OCI-LY7 (cell line): ENCODE data around the gene OR10G7. TPM values are rescaled to one million over a fixed set of nuclear protein-coding genes. Genes with fewer than 3 reads are reported as not detected.

Source experiments
- BruUV-seq: library from RNA; stranded (reverse); fragments of 400-500 nt; replicated peaks from 2 replicates; lab custom pipeline; 2021; lab: Mats Ljungman, UMichigan
- CTCF ChIA-PET: fragments of 300-600 bp; sonication (Branson Sonifier 250); formaldehyde crosslinking; loops from one replicate; lab custom pipeline; 2022; ENCODE audit warnings: antibody characterized with exemption; ENCODE audit not compliant: unreplicated experiment; lab: Charles Lee
- POLR2A ChIA-PET: fragments of 300-600 bp; sonication (Branson Sonifier 250); formaldehyde crosslinking; loops from one replicate; lab custom pipeline; 2022; ENCODE audit warnings: antibody characterized with exemption; lab: Charles Lee
- DNase-seq: peaks from one replicate; pipeline ENCODE4 v3.0.0-alpha.2; 2015; ENCODE audit warnings: low spot score
- H2AFZ ChIP-seq: fragments of 200-600 bp; sonication (generic), shearing (Covaris generic); 2 replicates; pipeline ENCODE4 v1.6.1; 2014; ENCODE audit warnings: mild to moderate bottlenecking, antibody characterized with exemption, low read length, moderate library complexity
- H3K27ac ChIP-seq: fragments of 200-600 bp; sonication (generic); 2 replicates; pipeline ENCODE4 v1.5.1; 2014; ENCODE audit warnings: mixed run types, low read depth, mild to moderate bottlenecking, moderate library complexity, low read length, inconsistent platforms; ENCODE audit not compliant: poor library complexity, severe bottlenecking
- H3K36me3 ChIP-seq: fragments of 200-600 bp; sonication (generic); 2 replicates; pipeline ENCODE4 v1.6.1; 2014; ENCODE audit warnings: mild to moderate bottlenecking, antibody characterized with exemption, low read length, moderate library complexity, mixed read lengths; ENCODE audit not compliant: insufficient read depth
- H3K4me1 ChIP-seq: fragments of 200-600 bp; sonication (generic); 2 replicates; pipeline ENCODE4 v1.5.1; 2014; ENCODE audit warnings: mild to moderate bottlenecking, low read length; ENCODE audit not compliant: insufficient read depth, poor library complexity, severe bottlenecking
- H3K4me2 ChIP-seq: fragments of 200-600 bp; sonication (generic); 2 replicates; pipeline ENCODE4 v1.6.1; 2014; ENCODE audit warnings: mild to moderate bottlenecking, low read length
- H3K4me3 ChIP-seq: fragments of 200-600 bp; sonication (generic); 2 replicates; pipeline ENCODE4 v1.5.1; 2014; ENCODE audit warnings: mild to moderate bottlenecking, low read depth, low read length; ENCODE audit not compliant: poor library complexity, severe bottlenecking
- H3K79me2 ChIP-seq: fragments of 200-600 bp; sonication (generic); 2 replicates; pipeline ENCODE4 v1.6.1; 2016; ENCODE audit warnings: low read depth, mild to moderate bottlenecking, low read length, moderate library complexity, mixed read lengths; ENCODE audit not compliant: insufficient read depth
- H3K9me2 ChIP-seq: fragments of 200-600 bp; sonication (generic); 2 replicates; pipeline ENCODE4 v1.6.1; 2016; ENCODE audit warnings: mild to moderate bottlenecking, low read length, mixed read lengths; ENCODE audit not compliant: insufficient read depth
- H3K9me3 ChIP-seq: fragments of 200-600 bp; sonication (generic); 2 replicates; pipeline ENCODE4 v1.6.1; 2014; ENCODE audit warnings: mild to moderate bottlenecking, mixed run types, low read length, mixed read lengths
- H4K20me1 ChIP-seq: fragments of 200-600 bp; sonication (generic); 2 replicates; pipeline ENCODE4 v1.6.1; 2014; ENCODE audit warnings: mild to moderate bottlenecking, antibody characterized with exemption, low read length, moderate library complexity, mixed read lengths; ENCODE audit not compliant: insufficient read depth
- CTCF ChIP-seq: fragments of 200-600 bp; sonication (generic); conservative IDR thresholded peaks from 2 replicates; pipeline ENCODE4 v1.5.1; 2014; ENCODE audit warnings: mild to moderate bottlenecking, antibody characterized with exemption, low read length, moderate library complexity, mixed read lengths
- EZH2phosphoT487 ChIP-seq: fragments of 200-600 bp; sonication (generic); IDR thresholded peaks from 2 replicates; pipeline ENCODE4 v1.6.1; 2018; ENCODE audit warnings: low read depth, borderline replicate concordance, mild to moderate bottlenecking, mixed run types, antibody characterized with exemption, low read length, moderate library complexity, mixed read lengths
- intact Hi-C: fragments of 100-400 bp; cut with micrococcal nuclease; formaldehyde crosslinking; loops from one replicate; pipeline ENCODE4 v1.10.0; 2022; ENCODE audit not compliant: unreplicated experiment
- total RNA-seq, 2 experiments: library from RNA; depleted of rRNA in 1 of 2; stranded (reverse); fragments of >200 nt in 1 of 2; shearing (Covaris generic) in 1 of 2; gene quantifications; 2 replicates each; pipeline ENCODE4 v1.2.3, GENCODE V29; 2014 to 2022

The OR10G7 gene
- total RNA-seq, 2 experiments from 2014 or later = not detected

- no peaks in the 10 kb centered on the region for H4K20me1 ChIP-seq
- no peak overlapping the region for H3K27ac ChIP-seq
- no peaks in the 10 kb centered on the region for H3K9me3 ChIP-seq
- TF ChIP-seq EZH2phosphoT487 (no peak), CTCF (no peak)
- H3K9me2 ChIP-seq = no peaks in the 10 kb centered on the region
- ChIA-PET POLR2A (no interaction called here), CTCF (no interaction called here)
- no peaks in the 10 kb centered on the region for H3K4me1 ChIP-seq
- intact Hi-C loops = no loop called here
- BruUV-seq = no TSS peak
- no peak overlapping the region for H3K4me3 ChIP-seq
- no peak overlapping the region for H3K4me2 ChIP-seq
- H3K36me3 ChIP-seq = no peaks in the 10 kb centered on the region
- no peaks in the 10 kb centered on the region for H3K79me2 ChIP-seq
- H2AFZ ChIP-seq = no peak overlapping the region
- DNase-seq = no peak
Observed at GRCh38 chr11:124043420-124043819, 2.3 kb upstream of the OR10G7 start.

- Histone ChIP-seq H4K20me1 (no peaks in the 10 kb centered on the region), H3K4me3 (no peak overlapping the region), H3K79me2 (no peaks in the 10 kb centered on the region), H3K4me1 (no peaks in the 10 kb centered on the region), H3K9me3 (no peaks in the 10 kb centered on the region), H3K9me2 (no peaks in the 10 kb centered on the region), H3K36me3 (no peaks in the 10 kb centered on the region), H3K4me2 (no peak overlapping the region), H2AFZ (no peak overlapping the region), H3K27ac (no peak overlapping the region)
- intact Hi-C loops = no loop called here
- POLR2A ChIA-PET = no interaction called here
- CTCF ChIA-PET = no interaction called here
- TF ChIP-seq CTCF (no peak), EZH2phosphoT487 (no peak)
- DNase-seq = no peak
- BruUV-seq = no TSS peak
Observed at GRCh38 chr11:124039557-124039956, 1.6 kb downstream of the OR10G7 start.

GRCh38 chr11:124036666-124037065, 4.5 kb downstream of the OR10G7 start:
- H3K79me2 ChIP-seq = no peaks in the 10 kb centered on the region
- POLR2A ChIA-PET = interaction anchor here (0.6 kb wide), 1 partner anchor 127 kb away, joined by 3 read pairs; no protein-coding TSS in a partner anchor
- no peak overlapping the region for H2AFZ ChIP-seq
- BruUV-seq = no TSS peak
- H3K27ac ChIP-seq = no peak overlapping the region
- intact Hi-C loops = no loop called here
- H4K20me1 ChIP-seq = no peaks in the 10 kb centered on the region
- TF ChIP-seq EZH2phosphoT487 (no peak), CTCF (no peak)
- H3K36me3 ChIP-seq = no peaks in the 10 kb centered on the region
- H3K9me3 ChIP-seq = no peaks in the 10 kb centered on the region
- no peak overlapping the region for H3K4me2 ChIP-seq
- no peaks in the 10 kb centered on the region for H3K4me1 ChIP-seq
- no peak overlapping the region for H3K4me3 ChIP-seq
- CTCF ChIA-PET = no interaction called here
- DNase-seq = no peak
- H3K9me2 ChIP-seq = no peaks in the 10 kb centered on the region
